Activated naive CD8-positive, alpha-beta T cell (primary cell): ENCODE results near the gene KAT6B.
"Not testable (repeated sequence)": the region's sequence is repeated elsewhere in the genome, so short reads cannot be mapped to it uniquely, and the experiment has no call there.

Experiments
- H3K27ac Mint-ChIP-seq: one replicate; pipeline ENCODE4 v1.8.0; 2021; ENCODE audit warnings: mixed read lengths
- H3K27me3 Mint-ChIP-seq: one replicate; pipeline ENCODE4 v1.8.0; 2021; ENCODE audit warnings: mixed read lengths
- H3K36me3 Mint-ChIP-seq: one replicate; pipeline ENCODE4 v1.8.0; 2021; ENCODE audit warnings: mixed read lengths
- H3K4me1 Mint-ChIP-seq: one replicate; pipeline ENCODE4 v1.8.0; 2021; ENCODE audit warnings: low read depth, mixed read lengths
- H3K4me3 Mint-ChIP-seq: one replicate; pipeline ENCODE4 v1.8.0; 2021; ENCODE audit warnings: mild to moderate bottlenecking, mixed read lengths
- H3K9me3 Mint-ChIP-seq: one replicate; pipeline ENCODE4 v1.8.0; 2021; ENCODE audit warnings: low read depth, mixed read lengths

Gene KAT6B

DNA sequence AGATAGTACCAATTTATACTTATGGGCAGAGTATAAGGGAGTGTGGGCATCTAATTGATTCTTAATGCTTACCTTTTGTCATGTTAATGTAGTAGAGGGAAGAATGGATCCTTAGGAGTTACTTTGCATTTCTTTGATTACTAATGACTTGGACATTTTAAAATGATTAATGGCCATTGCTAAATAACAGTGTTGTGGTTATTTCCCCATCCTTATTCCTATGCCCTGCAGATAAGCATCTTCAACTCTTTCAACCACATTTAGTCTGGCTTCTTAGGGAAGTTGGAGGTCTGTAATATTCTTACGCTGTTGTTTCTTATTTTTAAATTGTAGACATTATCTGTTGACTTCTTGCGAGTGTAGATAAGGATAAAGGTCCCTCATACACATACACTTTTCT lies 37.2 kb downstream of the KAT6B start:
- peaks cover 2% of the 10 kb centered on the region for H3K36me3 Mint-ChIP-seq
- H3K27me3 Mint-ChIP-seq: no peaks in the 10 kb centered on the region
- H3K4me1 Mint-ChIP-seq: peaks cover 45% of the 10 kb centered on the region
- H3K27ac Mint-ChIP-seq: no peak overlapping the region
- no peak overlapping the region for H3K4me3 Mint-ChIP-seq
- no peaks in the 10 kb centered on the region for H3K9me3 Mint-ChIP-seq

- no peak overlapping the region for H3K4me3 Mint-ChIP-seq
- peaks cover 2% of the 10 kb centered on the region for H3K36me3 Mint-ChIP-seq
- H3K9me3 Mint-ChIP-seq: no peaks in the 10 kb centered on the region
- peaks cover 58% of the 10 kb centered on the region for H3K4me1 Mint-ChIP-seq
- H3K27ac Mint-ChIP-seq: peak overlapping the region; percentile 28
- no peaks in the 10 kb centered on the region for H3K27me3 Mint-ChIP-seq
These were observed 41.0 kb downstream of the KAT6B start for GRCh38 chr10:74867351-74867750.

GRCh38 chr10:74868392-74868977 lies 42.1 kb downstream of the KAT6B start:
- Mint-ChIP-seq H3K36me3 (peaks cover 2% of the 10 kb centered on the region), H3K27me3 (no peaks in the 10 kb centered on the region), H3K4me3 (no peak overlapping the region), H3K27ac (peak overlapping the region; percentile 29), H3K9me3 (no peaks in the 10 kb centered on the region), H3K4me1 (peaks cover 57% of the 10 kb centered on the region)

DNA sequence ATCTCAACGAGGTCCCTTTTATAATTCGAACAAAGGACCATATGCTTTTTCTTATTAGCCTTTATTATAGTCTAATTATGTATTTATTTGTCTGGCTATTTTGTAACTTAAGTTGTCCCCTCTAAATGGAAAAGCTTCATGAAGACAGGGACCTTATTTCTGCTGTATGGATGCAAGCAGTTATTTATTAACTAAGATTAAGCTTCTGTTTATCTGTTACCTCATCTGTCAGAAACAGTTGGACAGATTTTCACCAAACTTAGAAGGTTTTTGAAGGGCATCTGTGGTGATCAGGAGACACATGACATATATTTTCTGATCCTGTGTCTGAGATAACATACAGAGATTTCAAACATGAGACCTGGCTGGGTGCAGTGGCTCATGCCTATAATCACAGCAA lies 43.2 kb downstream of the KAT6B start:
- H3K27me3 Mint-ChIP-seq: no peaks in the 10 kb centered on the region
- peaks cover 62% of the 10 kb centered on the region for H3K4me1 Mint-ChIP-seq
- H3K9me3 Mint-ChIP-seq: no peaks in the 10 kb centered on the region
- H3K36me3 Mint-ChIP-seq: peaks cover 2% of the 10 kb centered on the region
- no peak overlapping the region for H3K4me3 Mint-ChIP-seq
- H3K27ac Mint-ChIP-seq: no peak overlapping the region

DNA sequence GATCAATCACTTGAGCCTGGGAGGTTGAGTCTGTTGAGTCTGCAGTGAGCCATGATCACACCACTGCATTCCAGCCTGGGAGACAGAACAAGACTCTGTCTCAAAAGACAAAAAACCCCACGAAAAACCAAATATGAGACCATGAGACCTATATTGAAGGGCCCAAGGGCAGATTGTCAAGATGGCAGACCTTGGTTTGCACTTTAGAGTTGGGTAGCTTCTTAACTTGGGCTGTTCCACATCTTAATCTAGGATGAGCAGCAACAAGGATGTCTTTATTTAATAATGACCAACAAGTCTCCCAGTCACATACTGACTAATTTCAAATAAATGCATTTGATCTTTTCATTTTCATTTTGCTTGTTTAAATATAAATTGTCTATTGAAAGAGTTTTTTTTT lies 43.8 kb downstream of the KAT6B start:
- peaks cover 62% of the 10 kb centered on the region for H3K4me1 Mint-ChIP-seq
- no peak overlapping the region for H3K27ac Mint-ChIP-seq
- H3K27me3 Mint-ChIP-seq: no peaks in the 10 kb centered on the region
- peaks cover 2% of the 10 kb centered on the region for H3K36me3 Mint-ChIP-seq
- no peak overlapping the region for H3K4me3 Mint-ChIP-seq
- no peaks in the 10 kb centered on the region for H3K9me3 Mint-ChIP-seq

DNA sequence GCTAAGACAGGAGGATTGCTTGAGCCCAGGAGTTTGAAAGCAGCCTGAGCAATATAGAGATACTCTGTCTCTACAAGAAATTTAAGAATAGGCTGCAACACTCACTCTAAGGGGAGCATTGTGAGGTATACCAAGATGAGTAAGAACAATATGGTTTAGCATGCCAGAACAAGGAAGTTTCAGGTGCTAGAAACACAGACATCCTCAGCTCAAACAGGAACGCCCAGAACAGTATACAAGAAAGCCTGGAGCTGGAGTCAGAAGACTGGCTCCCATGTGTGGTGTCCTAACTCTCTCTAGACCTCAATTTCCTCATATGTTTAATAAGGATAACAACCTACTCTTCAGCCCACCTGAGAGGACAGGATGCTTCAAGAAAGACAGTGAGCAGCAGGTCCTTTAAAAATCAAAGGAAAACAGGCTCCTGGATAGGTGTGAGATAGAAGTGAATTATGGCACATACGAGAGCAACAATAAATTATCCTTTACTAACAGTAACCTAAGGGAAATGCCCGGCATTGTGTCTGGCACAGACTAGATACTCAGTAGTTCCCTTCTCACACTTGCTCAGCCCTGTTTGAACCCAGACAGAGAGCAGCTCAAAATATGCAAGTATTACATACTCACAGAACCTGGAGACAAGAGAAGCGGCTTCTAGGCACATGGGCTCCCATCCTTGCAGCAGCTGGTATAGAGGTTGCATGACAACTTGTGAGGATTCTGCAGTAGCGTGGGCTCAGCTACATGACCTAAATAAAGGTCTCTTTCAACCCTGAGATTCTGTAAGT lies 45.4 kb downstream of the KAT6B start:
- H3K36me3 Mint-ChIP-seq: peaks cover 2% of the 10 kb centered on the region
- H3K27me3 Mint-ChIP-seq: no peaks in the 10 kb centered on the region
- H3K4me3 Mint-ChIP-seq: peak overlapping the region; percentile 69
- peak overlapping the region; percentile 85 for H3K27ac Mint-ChIP-seq
- peaks cover 67% of the 10 kb centered on the region for H3K4me1 Mint-ChIP-seq
- H3K9me3 Mint-ChIP-seq: no peaks in the 10 kb centered on the region

- Mint-ChIP-seq H3K4me3 (no peak overlapping the region), H3K9me3 (no peaks in the 10 kb centered on the region), H3K27me3 (no peaks in the 10 kb centered on the region), H3K27ac (no peak overlapping the region), H3K4me1 (peaks cover 64% of the 10 kb centered on the region), H3K36me3 (no peaks in the 10 kb centered on the region)
These were observed 47.5 kb downstream of the KAT6B start for GRCh38 chr10:74873803-74874454.

- H3K27ac Mint-ChIP-seq: no peak overlapping the region
- no peak overlapping the region for H3K4me3 Mint-ChIP-seq
These were observed 48.2 kb downstream of the KAT6B start for GRCh38 chr10:74874649-74875048.

GRCh38 chr10:74875068-74875467 lies 48.7 kb downstream of the KAT6B start:
- H3K27me3 Mint-ChIP-seq: no peaks in the 10 kb centered on the region
- H3K36me3 Mint-ChIP-seq: no peaks in the 10 kb centered on the region
- no peaks in the 10 kb centered on the region for H3K9me3 Mint-ChIP-seq
- no peak overlapping the region for H3K4me3 Mint-ChIP-seq
- peaks cover 61% of the 10 kb centered on the region for H3K4me1 Mint-ChIP-seq
- no peak overlapping the region for H3K27ac Mint-ChIP-seq

More at GRCh38 chr10:74874649-74875048, 48.2 kb downstream of the KAT6B start:
- no peaks in the 10 kb centered on the region for H3K36me3 Mint-ChIP-seq
- no peaks in the 10 kb centered on the region for H3K27me3 Mint-ChIP-seq
- H3K9me3 Mint-ChIP-seq: no peaks in the 10 kb centered on the region
- H3K4me1 Mint-ChIP-seq: peaks cover 63% of the 10 kb centered on the region

- Mint-ChIP-seq H3K27me3 (no peaks in the 10 kb centered on the region), H3K9me3 (no peaks in the 10 kb centered on the region), H3K4me1 (peaks cover 62% of the 10 kb centered on the region), H3K36me3 (no peaks in the 10 kb centered on the region), H3K4me3 (no peak overlapping the region), H3K27ac (no peak overlapping the region)
These were observed 49.6 kb downstream of the KAT6B start for GRCh38 chr10:74875966-74876365.

- H3K36me3 Mint-ChIP-seq, H3K27ac Mint-ChIP-seq, H3K4me3 Mint-ChIP-seq, H3K9me3 Mint-ChIP-seq, H3K27me3 Mint-ChIP-seq: not testable (repeated sequence)
- H3K4me1 Mint-ChIP-seq: peaks cover 54% of the 10 kb centered on the region
These were observed 50.7 kb downstream of the KAT6B start for GRCh38 chr10:74877054-74877453.

DNA sequence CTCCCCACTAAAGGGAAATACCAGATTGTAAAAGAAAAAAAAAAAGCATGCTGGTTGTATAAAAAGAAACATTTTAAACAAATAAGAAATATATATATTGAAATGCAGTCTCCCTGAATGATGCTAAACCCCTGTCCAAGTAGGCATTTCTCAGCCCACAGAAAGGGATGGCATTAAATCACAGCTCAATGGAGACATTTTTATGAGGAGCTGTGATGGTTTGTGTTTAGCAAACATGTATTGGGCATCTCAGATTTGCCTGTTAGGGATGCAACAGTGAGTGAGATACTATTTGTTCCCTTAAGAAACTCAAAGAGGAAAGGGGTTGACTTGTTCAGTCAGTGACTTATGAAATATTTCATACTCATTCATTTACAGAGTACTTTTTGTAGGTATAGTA lies 51.5 kb downstream of the KAT6B start:
- Mint-ChIP-seq H3K36me3 (peaks cover 3% of the 10 kb centered on the region), H3K4me1 (peaks cover 55% of the 10 kb centered on the region), H3K9me3 (no peaks in the 10 kb centered on the region), H3K4me3 (no peak overlapping the region), H3K27ac (no peak overlapping the region), H3K27me3 (no peaks in the 10 kb centered on the region)

DNA sequence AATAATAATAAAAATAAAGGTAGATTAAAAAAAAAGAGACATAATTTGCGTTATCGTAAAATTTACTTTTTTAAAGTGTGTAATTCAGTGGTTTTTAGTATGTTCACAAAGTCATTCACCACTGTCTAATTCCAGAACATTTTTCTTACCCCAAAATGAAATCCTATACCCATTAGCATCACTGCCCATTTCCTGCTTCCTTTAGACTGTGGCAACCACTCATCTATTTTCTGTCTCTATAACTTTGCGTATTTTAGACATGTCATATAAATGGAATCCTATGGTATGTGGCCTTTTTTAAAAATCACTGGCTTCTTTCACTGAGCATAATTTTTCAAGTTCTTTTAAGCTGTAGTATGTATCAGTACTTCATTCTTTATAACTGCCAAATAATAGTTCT lies 53.6 kb downstream of the KAT6B start:
- Mint-ChIP-seq H3K4me3 (no peak overlapping the region), H3K27ac (no peak overlapping the region), H3K9me3 (no peaks in the 10 kb centered on the region), H3K4me1 (peaks cover 55% of the 10 kb centered on the region), H3K36me3 (peaks cover 3% of the 10 kb centered on the region), H3K27me3 (no peaks in the 10 kb centered on the region)

DNA sequence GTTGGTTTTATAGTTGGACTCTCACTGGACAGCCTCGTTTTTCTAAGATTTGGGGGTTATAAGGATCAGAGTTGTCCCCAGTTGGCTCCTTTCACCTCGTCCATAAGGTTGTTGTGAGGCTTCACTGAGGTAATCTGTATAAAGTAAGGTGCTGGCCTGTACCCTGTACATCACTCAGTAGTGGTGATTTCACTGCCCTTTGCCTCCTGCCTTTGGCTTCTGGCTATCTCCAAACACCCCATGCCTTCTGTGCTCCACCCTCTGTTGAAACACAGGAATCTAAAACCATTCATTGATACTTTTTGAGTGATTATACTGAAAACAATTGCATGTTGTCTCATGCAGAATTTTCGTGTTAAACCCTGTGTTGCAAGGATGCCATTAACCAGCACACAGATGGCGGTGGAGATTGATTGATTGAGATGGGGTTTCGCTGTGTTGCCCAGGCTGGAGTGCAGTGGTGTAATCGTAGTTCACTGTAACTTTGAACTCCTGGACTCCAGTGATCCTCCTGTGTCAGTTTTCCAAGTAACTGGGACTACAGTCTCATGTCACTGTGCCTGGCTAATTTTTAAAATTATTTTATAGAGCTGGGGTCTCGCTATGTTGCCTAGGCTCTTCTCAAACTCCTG lies 55.0 kb downstream of the KAT6B start:
- Mint-ChIP-seq H3K4me3 (no peak overlapping the region), H3K4me1 (peaks cover 55% of the 10 kb centered on the region), H3K27me3 (no peaks in the 10 kb centered on the region), H3K27ac (no peak overlapping the region), H3K36me3 (peaks cover 3% of the 10 kb centered on the region), H3K9me3 (no peaks in the 10 kb centered on the region)

DNA sequence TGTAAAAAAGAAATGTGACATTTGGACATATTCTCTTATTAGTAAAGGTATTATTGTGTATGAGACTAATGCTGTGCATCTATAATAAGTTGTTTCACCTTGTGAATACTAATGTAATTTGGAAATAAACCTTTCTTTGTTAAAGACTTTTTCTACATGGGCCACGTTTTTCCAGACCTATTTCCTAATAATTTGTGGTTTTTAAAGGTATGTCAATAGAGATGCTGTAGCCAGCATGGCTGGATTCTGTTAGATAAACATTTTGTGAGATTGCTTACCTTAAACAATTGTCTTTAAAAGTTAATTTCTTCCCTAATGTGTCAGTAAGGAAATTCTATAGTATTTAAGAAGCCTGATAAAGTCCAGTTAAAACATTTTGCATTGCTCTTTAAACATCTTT lies 56.0 kb downstream of the KAT6B start:
- no peaks in the 10 kb centered on the region for H3K9me3 Mint-ChIP-seq
- H3K36me3 Mint-ChIP-seq: peaks cover 3% of the 10 kb centered on the region
- peaks cover 56% of the 10 kb centered on the region for H3K4me1 Mint-ChIP-seq
- H3K27me3 Mint-ChIP-seq: no peaks in the 10 kb centered on the region
- H3K4me3 Mint-ChIP-seq: no peak overlapping the region
- no peak overlapping the region for H3K27ac Mint-ChIP-seq
